GM12878 (cell line): Measurements from ENCODE around the gene AGAP1. TPM values are rescaled to one million over a fixed set of nuclear protein-coding genes. Genes with fewer than 3 reads are reported as not detected.

Experiments used
- ATAC-seq: fragments of 200-7000 bp; cut with Tn5 transposase; 3 replicates; pipeline ENCODE4 v1.9.1; 2020; ENCODE audit warnings: mild to moderate bottlenecking, moderate library complexity
- BruUV-seq: library from RNA; stranded (reverse); fragments of 400-500 nt; replicated peaks from 2 replicates; lab custom pipeline; 2021; lab: Mats Ljungman, UMichigan
- CTCF ChIA-PET: fragments of 300-600 bp; sonication (Branson Sonifier 250); formaldehyde crosslinking; extraction: SDS; loops from one replicate; lab custom pipeline; 2021; ENCODE audit warnings: inconsistent platforms; lab: Yijun Ruan, JAX
- POLR2A ChIA-PET: fragments of 350-600 bp; formaldehyde crosslinking; extraction: SDS; loops from one replicate; lab custom pipeline; 2021; ENCODE audit warnings: inconsistent platforms; lab: Charles Lee
- RAD21 ChIA-PET: fragments of 300-600 bp; sonication (Branson Sonifier 250); formaldehyde crosslinking; loops from one replicate; lab custom pipeline; 2023; ENCODE audit warnings: antibody characterized with exemption; ENCODE audit not compliant: unreplicated experiment; lab: Charles Lee
- SMC1A ChIA-PET: fragments of 300-600 bp; sonication (Branson Sonifier 250); formaldehyde crosslinking; loops from one replicate; lab custom pipeline; 2023; ENCODE audit not compliant: unreplicated experiment, uncharacterized antibody; lab: Charles Lee
- DNase-seq: peaks from one replicate; pipeline ENCODE4 v3.0.0-alpha.2; 2011; ENCODE audit warnings: low read depth, low spot score
- FAIRE-seq: peaks from 3 replicates; lab custom pipeline; 2011; peaks lifted over from hg19 to GRCh38; lab: Jason Lieb, UNC
- H2AFZ ChIP-seq: 2 replicates; pipeline ENCODE4 v1.6.0; 2011; ENCODE audit warnings: low read depth, low read length, control low read depth; ENCODE audit not compliant: control insufficient read depth
- H3K27ac ChIP-seq: 2 replicates; pipeline ENCODE4 v1.5.1; 2011; ENCODE audit warnings: control low read depth; ENCODE audit not compliant: control insufficient read depth, insufficient read depth
- H3K27me3 ChIP-seq, 2 experiments: replicated peaks in 1 of 2; 2 replicates each; pipeline versions ENCODE4 v1.6.0 to v1.6.1; 2011; ENCODE audit warnings: low read length in 1 of 2; ENCODE audit not compliant: control insufficient read depth in 2 of 2, insufficient read depth in 2 of 2
- H3K36me3 ChIP-seq, 2 experiments: 2 replicates each; pipeline ENCODE4 v1.5.1; 2011; ENCODE audit warnings: low read length in 1 of 2; ENCODE audit not compliant: control insufficient read depth in 2 of 2, insufficient read depth in 2 of 2
- H3K4me1 ChIP-seq: 2 replicates; pipeline ENCODE4 v1.6.1; 2011; ENCODE audit warnings: mild to moderate bottlenecking, low read length, moderate library complexity, mixed read lengths; ENCODE audit not compliant: control insufficient read depth, insufficient read depth
- H3K4me2 ChIP-seq: 2 replicates; pipeline ENCODE4 v1.6.0; 2011; ENCODE audit warnings: control low read depth; ENCODE audit not compliant: control insufficient read depth, insufficient read depth
- H3K4me3 ChIP-seq: fragments of 200-600 bp; sonication (generic); 2 replicates; pipeline ENCODE4 v1.5.1; 2016
- H3K79me2 ChIP-seq: 2 replicates; pipeline ENCODE4 v1.6.0; 2011; ENCODE audit warnings: low read length; ENCODE audit not compliant: control insufficient read depth, insufficient read depth
- H3K9ac ChIP-seq: 2 replicates; pipeline ENCODE4 v1.8.0; 2011; ENCODE audit warnings: low read length, control low read depth, mixed read lengths; ENCODE audit not compliant: control insufficient read depth, insufficient read depth
- H3K9me3 ChIP-seq: replicated peaks from 3 replicates; pipeline ENCODE4 v1.5.1; 2011; ENCODE audit warnings: mild to moderate bottlenecking, low read length; ENCODE audit not compliant: control insufficient read depth, insufficient read depth
- H4K20me1 ChIP-seq: 2 replicates; pipeline ENCODE4 v1.6.0; 2011; ENCODE audit not compliant: control insufficient read depth, insufficient read depth
- ASH2L ChIP-seq: fragments of 300-600, 200-600 bp; sonication (generic); IDR thresholded peaks from 2 replicates; pipeline ENCODE4 v1.6.1; 2017; ENCODE audit warnings: low read depth, mild to moderate bottlenecking, borderline replicate concordance
- BMI1 ChIP-seq: fragments of 450-650 bp; IDR thresholded peaks from 2 replicates; pipeline ENCODE4 v1.6.1; 2016; ENCODE audit warnings: mild to moderate bottlenecking, moderate library complexity, borderline replicate concordance
- CUX1 ChIP-seq: IDR thresholded peaks from 2 replicates; pipeline ENCODE4 v1.6.1; 2012; ENCODE audit warnings: improper control_type of control experiment, low read depth, low read length; ENCODE audit not compliant: insufficient replicate concordance
- EGR1 ChIP-seq, 2 experiments: IDR thresholded peaks; 1 replicate in 1 of 2; 2 replicates in 1 of 2; pipeline ENCODE4 v1.6.1; 2011 to 2012; ENCODE audit warnings: low read depth in 2 of 2, low read length in 2 of 2, borderline replicate concordance in 1 of 2, mild to moderate bottlenecking in 1 of 2, moderate library complexity in 1 of 2
- IKZF2 ChIP-seq, 2 experiments: fragments of 450-650 bp; IDR thresholded peaks; 2 replicates each; pipeline ENCODE4 v1.6.1; 2017; ENCODE audit warnings: mild to moderate bottlenecking in 2 of 2, moderate library complexity in 2 of 2
- POLR2A ChIP-seq: IDR thresholded peaks from 2 replicates; pipeline ENCODE4 v1.6.1; 2011; ENCODE audit warnings: low read depth, mild to moderate bottlenecking, low read length
- RFX5 ChIP-seq: IDR thresholded peaks from 2 replicates; pipeline ENCODE4 v1.6.1; 2011; ENCODE audit warnings: low read depth, low read length, improper control_type of control experiment
- SMAD1 ChIP-seq: fragments of 450-650 bp; IDR thresholded peaks from 2 replicates; pipeline ENCODE4 v1.6.1; 2018; ENCODE audit warnings: mild to moderate bottlenecking, low read depth; ENCODE audit not compliant: partially characterized antibody
- STAT1 ChIP-seq: fragments of 450-650 bp; conservative IDR thresholded peaks from 2 replicates; pipeline ENCODE4 v1.6.1; 2014; ENCODE audit warnings: antibody characterized with exemption, mild to moderate bottlenecking
- TAF1 ChIP-seq: IDR thresholded peaks from 2 replicates; pipeline ENCODE4 v1.6.1; 2011; ENCODE audit warnings: mild to moderate bottlenecking, low read depth, low read length, borderline replicate concordance
- TARDBP ChIP-seq: IDR thresholded peaks from 2 replicates; pipeline ENCODE4 v1.6.1; 2016; ENCODE audit warnings: borderline replicate concordance
- ZBED1 ChIP-seq: IDR thresholded peaks from 2 replicates; pipeline ENCODE4 v1.6.1; 2016; ENCODE audit warnings: borderline replicate concordance
- ZSCAN29 ChIP-seq: fragments of 450-650 bp; IDR thresholded peaks from 2 replicates; pipeline ENCODE4 v1.6.1; 2017; ENCODE audit warnings: mild to moderate bottlenecking, moderate library complexity
- whole genome bisulfite sequencing: methylation state at CpG from one replicate; pipeline ENCODE4 v1.1.6; 2016; ENCODE audit warnings: low lambda C conversion rate; ENCODE audit not compliant: insufficient replicate concordance, insufficient coverage; ENCODE audit errors: missing lambda C conversion rate; 5-methylcytosine and 5-hydroxymethylcytosine counted together
- in situ Hi-C: fragments of 300-500 bp; cut with MboI; formaldehyde crosslinking; loops from 9 replicates; pipeline ENCODE4 v1.14.3; 2018; ENCODE audit warnings: mixed read lengths
- intact Hi-C: fragments of 100-400 bp; cut with micrococcal nuclease; formaldehyde crosslinking; loops from one replicate; pipeline ENCODE4 v1.14.2; 2022; ENCODE audit not compliant: unreplicated experiment
- polyA plus RNA-seq, 11 experiments: library from polyadenylated mRNA; depleted of rRNA in 4 of 11; unstranded in 6 of 11; stranded (reverse) in 5 of 11; fragments of >200 nt; fragmentation: Nextera tagmentation in 4 of 11; fragmentation: Illumina TruSeq in 1 of 11; extraction: Ambion mirVana in 4 of 11; extraction: Trizol in 1 of 11; gene quantifications; 1 replicate in 1 of 11; 2 replicates in 10 of 11; pipeline versions ENCODE4 v1.2.1 to v1.2.3, GENCODE V29; 2011 to 2016; ENCODE audit warnings: inconsistent platforms in 2 of 11, missing spikeins in 2 of 11, low read depth in 1 of 11
- total RNA-seq, 4 experiments: library from RNA; depleted of rRNA in 3 of 4; stranded (reverse); fragments of >200 nt in 3 of 4; fragmentation: Illumina TruSeq in 1 of 4; extraction: Trizol in 1 of 4; gene quantifications; 2 replicates each; pipeline versions ENCODE4 v1.2.1 to v1.2.3, GENCODE V29; 2013 to 2021
- TF ChIP-seq, protein P1 (sequence below): fragments of 150-350 bp; IDR thresholded peaks from 2 replicates; pipeline ENCODE4 v1.6.1; 2016; ENCODE audit warnings: low read depth, low read length

AGAP1 gene
- total and polyA plus RNA-seq, 10 of the 15 experiments (the other 5 are each of a cell fraction or from before 2014, with no cell fraction given): 0.05 to 0.15 (median 0.06) TPM; not detected in 7

- TF ChIP-seq SMAD1 (no peak), POLR2A (no peak), EGR1 (IDR thresholded peaks at IDR 0.05; ENCODE audit: borderline replicate concordance in 1 of 2, low read depth in 2 of 2, low read length in 2 of 2) (no peak)
Measured at GRCh38 chr2:235642446-235643098, 148.7 kb downstream of the AGAP1 start (continued).

GRCh38 chr2:235643680-235644511, 150.1 kb downstream of the AGAP1 start:
- ATAC-seq (no peak), DNase-seq (no peak), FAIRE-seq (no peak)
- Histone ChIP-seq H3K27ac (no peak overlapping the region), H3K4me1 (no peaks in the 10 kb centered on the region), H3K9me3 (no peaks in the 10 kb centered on the region), H2AFZ (no peak overlapping the region), H4K20me1 (no peaks in the 10 kb centered on the region), H3K4me3 (no peak overlapping the region), H3K9ac (no peak overlapping the region), H3K27me3 (no peaks in the 10 kb centered on the region), H3K79me2 (no peaks in the 10 kb centered on the region), H3K36me3 (no peaks in the 10 kb centered on the region), H3K4me2 (no peak overlapping the region)
- WGBS: 37% methylated on average over 16 of the region's 16 CpGs
- in situ Hi-C loops (no loop called here), intact Hi-C loops (no loop called here)
- no TSS peak for BruUV-seq
- ChIA-PET POLR2A (no interaction called here), CTCF (no interaction called here), RAD21 (no interaction called here), SMC1A (no interaction called here)
- TF ChIP-seq CUX1 (no peak), RFX5 (no peak), ASH2L (no peak), ZSCAN29 (no peak), TARDBP (no peak), IKZF2 (IDR thresholded peaks at IDR 0.05) (no peak), ZBED1 (no peak), TAF1 (no peak), BMI1 (no peak), STAT1 (no peak)
- TF ChIP-seq, protein P1, sequence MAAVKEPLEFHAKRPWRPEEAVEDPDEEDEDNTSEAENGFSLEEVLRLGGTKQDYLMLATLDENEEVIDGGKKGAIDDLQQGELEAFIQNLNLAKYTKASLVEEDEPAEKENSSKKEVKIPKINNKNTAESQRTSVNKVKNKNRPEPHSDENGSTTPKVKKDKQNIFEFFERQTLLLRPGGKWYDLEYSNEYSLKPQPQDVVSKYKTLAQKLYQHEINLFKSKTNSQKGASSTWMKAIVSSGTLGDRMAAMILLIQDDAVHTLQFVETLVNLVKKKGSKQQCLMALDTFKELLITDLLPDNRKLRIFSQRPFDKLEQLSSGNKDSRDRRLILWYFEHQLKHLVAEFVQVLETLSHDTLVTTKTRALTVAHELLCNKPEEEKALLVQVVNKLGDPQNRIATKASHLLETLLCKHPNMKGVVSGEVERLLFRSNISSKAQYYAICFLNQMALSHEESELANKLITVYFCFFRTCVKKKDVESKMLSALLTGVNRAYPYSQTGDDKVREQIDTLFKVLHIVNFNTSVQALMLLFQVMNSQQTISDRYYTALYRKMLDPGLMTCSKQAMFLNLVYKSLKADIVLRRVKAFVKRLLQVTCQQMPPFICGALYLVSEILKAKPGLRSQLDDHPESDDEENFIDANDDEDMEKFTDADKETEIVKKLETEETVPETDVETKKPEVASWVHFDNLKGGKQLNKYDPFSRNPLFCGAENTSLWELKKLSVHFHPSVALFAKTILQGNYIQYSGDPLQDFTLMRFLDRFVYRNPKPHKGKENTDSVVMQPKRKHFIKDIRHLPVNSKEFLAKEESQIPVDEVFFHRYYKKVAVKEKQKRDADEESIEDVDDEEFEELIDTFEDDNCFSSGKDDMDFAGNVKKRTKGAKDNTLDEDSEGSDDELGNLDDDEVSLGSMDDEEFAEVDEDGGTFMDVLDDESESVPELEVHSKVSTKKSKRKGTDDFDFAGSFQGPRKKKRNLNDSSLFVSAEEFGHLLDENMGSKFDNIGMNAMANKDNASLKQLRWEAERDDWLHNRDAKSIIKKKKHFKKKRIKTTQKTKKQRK: no peak
